Measurements from ENCODE around the gene TMEM126A.
"Not testable (repeated sequence)": the region's sequence is repeated elsewhere in the genome, so short reads cannot be mapped to it uniquely, and the experiment has no call there.

TMEM126A gene

DNA sequence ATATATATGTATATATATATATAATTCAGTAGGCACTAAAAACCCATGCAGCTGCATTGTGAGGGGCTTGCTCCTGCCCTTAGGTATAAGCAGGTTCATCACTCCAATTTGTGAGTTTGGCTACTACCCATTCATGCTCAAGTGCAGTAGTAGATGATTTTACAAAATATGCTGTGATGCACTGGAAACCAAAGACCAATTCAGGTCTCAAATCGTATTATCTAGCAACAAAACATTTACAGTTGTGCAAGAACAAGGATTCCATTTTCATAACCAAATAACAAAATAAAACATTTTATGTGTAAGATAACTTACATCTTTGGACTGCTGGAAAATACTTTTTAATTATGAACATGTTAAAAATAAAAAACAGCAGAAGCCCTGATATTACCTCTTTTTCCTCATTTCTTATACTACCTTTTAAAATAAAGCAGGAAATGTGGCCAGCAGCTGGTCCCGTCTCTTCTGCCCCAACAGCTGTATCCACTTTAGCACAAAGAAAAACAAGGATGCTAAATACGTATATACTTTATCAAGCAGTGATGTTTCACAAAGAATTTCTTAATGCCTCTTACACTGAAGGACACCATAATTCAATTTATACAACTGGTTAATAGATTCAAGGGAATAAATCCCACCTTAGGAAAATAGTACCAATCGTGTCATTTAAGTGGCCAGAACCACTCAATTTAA lies 14.4 kb downstream of the TMEM126A start:
- DNase-seq, result no peak

- DNase-seq, result peak in 1 of 6 experiments; percentile 26
Observed at GRCh38 chr11:85663080-85663752, 15.4 kb downstream of the TMEM126A start.

DNA sequence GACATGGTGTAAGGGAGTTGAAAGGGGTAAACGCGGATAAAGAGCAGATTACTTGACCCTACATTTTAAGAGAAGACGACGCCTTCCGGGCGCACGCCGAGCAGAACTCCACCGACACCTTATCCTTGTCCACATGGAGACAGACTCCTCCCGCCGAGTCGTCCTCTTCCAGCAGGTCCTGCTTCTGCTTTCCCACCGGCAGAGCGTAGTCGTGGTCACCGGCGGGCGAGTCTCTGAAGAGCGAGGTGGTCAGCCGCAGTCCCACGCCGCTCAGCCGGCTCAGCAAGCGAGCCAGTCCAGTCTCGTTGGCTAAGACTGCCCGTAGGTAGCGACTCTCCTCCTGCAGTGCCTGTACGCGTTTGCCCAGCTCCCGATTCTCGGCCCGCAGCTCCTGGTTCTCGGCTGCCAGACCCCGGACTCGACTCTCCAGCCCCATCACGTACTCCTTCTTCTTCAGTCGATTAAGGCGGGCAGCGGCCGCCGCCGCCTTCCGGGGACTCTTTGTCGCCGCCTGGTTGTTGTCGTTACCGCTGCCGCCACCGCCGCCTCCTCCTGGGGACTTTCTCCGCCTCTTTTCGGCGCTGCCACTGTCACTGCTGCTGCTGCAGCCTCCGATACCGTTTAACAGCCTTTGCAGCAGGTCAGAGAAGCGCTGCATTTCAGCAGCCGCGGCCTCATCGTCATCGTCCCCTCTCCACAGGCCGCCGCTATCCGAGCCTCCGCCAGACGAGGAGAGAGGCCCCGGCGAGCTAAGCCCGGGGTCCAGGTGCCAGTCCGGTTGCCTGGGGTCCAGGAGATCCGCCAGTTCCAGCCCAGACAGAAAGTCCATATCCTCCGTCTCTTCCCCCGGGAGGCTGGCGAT lies 16.2 kb downstream of the TMEM126A start:
- DNase-seq, result peak; percentile 82 to 90 (median 87)

DNA sequence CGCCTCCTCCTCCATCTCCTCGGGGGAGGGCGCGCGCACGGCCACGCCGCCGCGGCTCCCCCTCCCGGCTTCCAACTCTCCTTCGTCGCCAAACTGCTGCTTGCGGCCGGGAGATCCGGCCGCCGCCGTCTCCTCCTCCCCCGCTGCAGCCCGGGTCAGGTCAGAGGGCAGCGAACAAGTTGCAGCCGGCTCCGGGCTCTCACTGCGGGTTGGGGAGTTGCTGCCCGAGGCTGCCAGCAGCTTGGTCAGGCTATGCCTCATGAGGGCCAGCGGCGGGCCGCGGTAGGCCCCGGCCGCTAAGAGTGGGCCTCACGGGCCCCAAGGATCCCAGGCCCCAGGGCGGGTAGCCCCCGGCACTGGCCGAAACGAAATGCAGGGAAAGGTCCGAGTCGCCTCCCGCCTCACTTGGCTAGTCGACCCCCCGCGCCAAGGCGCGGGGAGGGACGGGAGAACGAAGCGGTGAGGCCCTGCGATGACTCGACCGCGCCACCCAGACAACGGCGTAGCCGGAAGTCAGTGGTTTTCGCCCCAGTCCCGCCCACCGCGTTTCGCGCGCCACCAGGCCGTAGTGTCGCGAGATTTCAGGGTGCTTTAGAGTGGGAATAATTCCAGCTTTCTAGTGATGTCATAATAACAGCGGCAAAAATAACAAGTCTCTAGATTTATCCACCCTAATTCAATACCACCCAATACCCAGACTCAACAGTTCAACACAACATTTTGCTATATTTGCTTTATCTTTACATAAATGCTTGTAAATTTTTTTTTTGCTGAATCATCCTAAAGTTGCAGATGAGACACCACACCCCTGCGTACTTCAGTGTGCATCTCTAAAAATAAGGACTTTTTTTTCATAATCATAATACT lies 17.1 kb downstream of the TMEM126A start, which contains the start of gene CREBZF:
Gene CREBZF (minus strand): TSS at position 515 of the 867 bp plus-strand sequence. CDS start 254 bp downstream, at position 261.
- DNase-seq, result peak; percentile 82 to 92 (median 86)

GRCh38 chr11:85665733-85666132 lies 18.0 kb downstream of the TMEM126A start:
- DNase-seq, result no peak

- no peak for DNase-seq
Observed at GRCh38 chr11:85666687-85667086, 18.9 kb downstream of the TMEM126A start.

DNA sequence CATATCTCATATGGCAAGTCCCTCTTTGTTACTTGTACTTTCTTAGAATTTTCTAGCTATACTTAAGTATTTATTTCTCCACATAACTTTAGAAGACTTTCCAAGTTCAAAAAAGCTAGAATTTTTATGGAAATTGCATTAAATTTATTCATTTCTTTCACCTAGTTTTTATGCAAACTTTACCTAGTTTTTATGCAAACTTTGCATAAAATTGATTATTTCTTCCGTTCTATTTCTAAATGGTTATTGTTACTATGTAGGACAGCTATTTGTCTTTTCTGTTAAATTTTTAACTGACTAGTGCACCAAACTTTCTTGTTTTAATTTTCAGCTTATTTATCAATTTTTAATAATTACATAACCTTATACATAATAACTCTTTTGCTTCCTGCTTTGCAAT lies 20.4 kb downstream of the TMEM126A start:
- no peak for DNase-seq

DNA sequence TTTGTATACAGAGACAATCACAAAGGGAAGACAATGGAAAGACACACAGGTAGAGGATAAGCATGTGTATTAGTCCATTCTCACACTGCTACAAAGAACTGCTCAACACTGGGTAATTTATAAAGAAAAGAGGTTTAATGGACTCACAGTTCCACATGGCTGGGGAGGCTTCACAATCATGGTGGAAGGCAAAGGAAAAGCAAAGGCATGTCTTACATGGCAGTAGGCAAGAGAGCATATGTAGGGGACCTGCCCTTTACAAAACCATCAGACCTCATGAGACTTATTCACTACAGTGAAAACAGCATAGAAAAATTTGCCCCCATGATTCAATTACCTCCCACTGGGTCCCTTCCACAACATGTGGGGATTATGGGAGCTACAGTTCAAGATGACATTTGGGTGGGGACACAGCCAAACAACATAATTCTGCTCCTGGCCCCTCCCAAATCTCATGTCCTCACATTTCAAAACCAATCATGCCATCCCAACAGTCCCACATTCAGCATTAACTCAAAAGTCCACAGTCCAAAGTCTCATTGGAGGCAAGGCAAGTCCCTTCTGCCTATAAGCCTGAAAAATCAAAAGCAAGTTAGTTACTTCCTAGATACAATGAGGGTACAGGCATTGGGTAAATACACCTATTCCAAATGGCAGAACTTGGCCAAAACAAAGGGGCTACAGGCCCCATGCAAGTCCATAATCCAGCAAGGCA lies 23.3 kb downstream of the TMEM126A start:
- DNase-seq, result not testable (repeated sequence)

DNA sequence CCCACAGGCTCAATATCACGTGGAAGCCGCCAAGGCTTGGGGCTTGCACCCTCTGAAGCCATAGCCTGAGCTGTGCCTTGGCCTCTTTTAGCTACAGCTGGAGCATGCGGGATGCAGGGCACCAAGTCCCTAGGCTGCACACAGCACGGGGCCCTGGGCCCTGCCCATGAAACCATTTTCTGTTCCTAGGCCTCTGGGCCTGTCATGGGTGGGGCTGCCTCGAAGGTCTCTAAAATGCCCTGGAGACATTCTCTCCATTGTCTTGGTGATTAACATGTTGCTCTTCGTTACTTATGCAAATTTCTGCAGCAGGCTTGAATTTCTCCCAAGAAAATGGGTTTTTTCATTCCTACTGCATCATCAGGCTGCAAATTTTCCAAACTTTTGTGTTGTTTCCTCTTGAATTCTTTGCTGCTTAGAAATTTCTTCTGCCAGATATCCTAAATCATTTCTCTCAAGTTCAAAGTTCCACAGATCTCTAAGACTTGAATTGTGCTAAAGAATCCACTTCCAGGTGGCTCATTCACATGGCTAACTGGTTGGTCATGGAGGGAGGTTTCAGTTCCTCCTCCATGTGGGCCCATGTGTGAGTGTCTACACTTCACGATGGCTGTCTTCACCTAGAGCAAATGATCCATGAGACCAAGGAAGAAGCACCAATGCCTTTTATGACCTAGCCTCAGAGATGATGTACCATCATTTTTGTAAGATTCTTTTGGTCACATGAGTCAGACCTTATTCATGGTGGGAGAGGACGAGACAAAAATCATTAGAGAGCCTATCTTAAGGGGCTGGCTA lies 24.5 kb downstream of the TMEM126A start:
- no peak for DNase-seq

DNA sequence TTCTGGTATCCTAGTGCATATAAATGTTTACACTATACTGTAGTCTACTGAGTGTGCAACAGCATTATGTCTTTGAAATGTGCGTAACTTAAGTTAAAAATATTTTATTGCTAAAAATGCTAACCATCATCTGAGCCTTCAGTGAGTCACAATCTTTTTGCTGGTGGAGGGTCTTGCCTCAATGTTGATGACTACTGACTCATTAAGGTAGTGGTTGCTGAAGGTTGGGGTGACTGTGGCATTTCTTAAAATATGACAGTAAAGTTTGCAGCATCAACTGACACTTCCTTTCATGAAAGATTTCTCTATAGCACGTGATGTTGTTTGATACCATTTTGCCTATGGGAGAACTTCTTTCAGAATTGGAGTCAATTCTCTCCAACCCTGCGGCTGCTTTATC lies 25.6 kb downstream of the TMEM126A start:
- no peak for DNase-seq

GRCh38 chr11:85679576-85679975 lies 31.8 kb downstream of the TMEM126A start:
- DNase-seq, result no peak

- no peak for DNase-seq
Observed at GRCh38 chr11:85680897-85681296, 33.1 kb downstream of the TMEM126A start.

DNA sequence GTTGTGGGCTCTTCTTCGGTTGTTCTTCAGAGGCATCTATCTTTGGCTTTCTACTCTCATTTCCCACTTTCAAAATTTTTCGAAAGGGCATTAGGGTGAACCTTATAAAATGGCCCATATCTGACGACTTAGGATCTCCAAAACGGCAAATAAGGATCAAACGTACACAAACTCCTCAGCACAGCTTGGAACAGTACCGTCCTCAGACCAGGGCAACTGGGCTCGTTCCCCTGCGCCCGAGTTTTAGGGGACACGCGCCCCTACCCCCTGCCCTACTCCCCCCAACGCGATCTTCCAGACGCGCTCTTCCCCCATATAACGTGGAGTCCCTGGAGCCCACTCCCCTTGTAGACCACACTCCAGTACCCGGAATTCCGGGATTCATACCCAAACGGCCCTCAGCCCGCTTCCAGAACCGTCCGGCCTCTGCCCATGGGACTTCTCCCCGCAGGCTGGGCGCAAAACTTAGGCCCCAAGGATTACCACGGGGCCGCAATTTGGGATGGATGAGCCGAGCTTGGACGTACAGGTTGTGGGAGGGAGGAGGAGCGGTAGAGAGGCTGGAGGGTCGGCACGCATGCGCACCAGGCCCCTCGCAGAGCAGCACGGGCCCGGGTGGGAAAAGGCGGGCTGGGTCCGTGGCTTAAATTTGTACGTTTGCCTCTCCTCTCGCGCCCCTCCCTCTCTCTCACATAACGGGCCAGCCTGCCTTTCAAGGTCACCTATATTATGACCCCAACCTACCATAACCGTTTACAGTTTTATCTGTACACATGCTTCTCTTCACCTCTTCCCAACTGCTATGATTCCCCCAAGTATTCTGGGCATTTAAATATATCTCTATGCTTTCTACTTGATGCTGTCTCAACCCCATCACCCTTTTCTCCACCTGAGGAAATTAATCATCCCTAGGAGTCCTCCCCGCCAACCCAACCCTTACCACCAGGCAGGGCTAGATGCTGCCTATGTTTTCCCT lies 34.9 kb downstream of the TMEM126A start:
- peak in 5 of 6 experiments; percentile 14 to 49 (median 30) for DNase-seq

DNA sequence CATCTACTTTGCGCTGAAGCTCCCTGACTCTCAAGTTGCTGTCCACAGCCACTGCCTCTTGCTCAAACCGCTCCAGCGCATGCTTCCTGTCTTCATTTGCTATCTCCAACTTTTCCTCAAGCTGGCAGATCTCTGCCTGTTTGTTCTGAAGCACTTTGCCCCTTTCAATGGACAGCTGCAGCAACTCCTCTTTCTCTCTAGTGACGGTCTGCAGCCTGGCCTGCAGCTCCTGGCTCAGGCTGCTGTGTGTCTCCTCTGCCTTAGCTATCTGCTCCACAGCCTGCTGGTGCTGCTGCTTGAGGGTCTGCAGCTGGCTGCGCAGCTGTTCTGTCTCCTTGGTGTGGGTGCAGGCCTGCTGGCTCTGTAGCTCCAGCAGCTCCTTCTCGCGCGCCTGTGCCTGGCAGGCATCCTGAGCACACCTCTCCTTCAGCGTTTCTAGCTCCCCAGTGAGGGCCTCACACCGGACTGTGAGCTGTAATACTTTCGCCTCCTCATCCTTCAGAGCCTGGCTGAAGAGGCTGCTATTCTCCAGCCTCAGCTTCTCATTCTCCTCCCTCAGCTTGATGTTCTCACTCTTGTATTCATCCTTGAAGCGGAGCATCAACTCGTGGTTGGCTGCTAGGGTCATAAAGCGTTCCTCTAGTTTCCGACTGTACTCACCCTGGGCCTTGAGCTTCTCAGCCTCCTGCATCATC lies 37.5 kb downstream of the TMEM126A start:
- no peak for DNase-seq

DNA sequence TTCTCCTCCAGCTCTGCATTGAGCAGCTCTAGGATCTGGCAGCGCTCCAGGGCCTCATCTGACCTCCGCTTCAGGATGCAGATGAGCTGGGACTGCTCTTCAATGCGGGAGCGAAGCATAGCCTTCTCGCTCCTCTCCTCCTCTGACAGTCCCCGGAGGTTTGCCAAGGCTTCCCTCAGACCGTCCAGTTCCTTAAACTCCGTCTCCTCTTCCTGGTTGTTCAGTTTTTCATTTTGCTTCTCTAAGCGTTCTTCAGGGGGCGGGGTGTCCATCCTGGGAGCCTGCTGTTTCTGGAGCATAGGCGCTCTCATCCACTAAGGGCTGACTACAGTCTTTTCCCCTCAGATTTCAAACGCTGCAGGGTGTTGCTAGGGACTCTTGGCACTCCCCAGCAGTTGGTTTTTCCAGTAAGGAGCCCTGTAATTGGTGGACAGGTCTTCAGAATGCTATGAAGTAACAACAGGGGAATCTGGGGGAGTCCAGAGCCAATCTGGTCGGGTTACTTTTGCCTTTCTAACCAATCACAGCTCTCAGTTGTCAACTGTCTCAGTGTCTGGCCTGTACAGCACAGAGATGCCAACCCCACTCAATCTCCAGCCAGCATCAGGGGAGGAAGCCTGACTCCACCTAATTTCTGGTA lies 38.2 kb downstream of the TMEM126A start, which contains the start of gene CCDC89:
Gene CCDC89 (minus strand): TSS at position 376 of the 640 bp plus-strand sequence. CDS start 65 bp downstream, at position 311.
- DNase-seq, result no peak

- peak in 3 of 6 experiments; percentile 28 to 60 (median 60) for DNase-seq
Observed at GRCh38 chr11:85694385-85694980, 46.7 kb downstream of the TMEM126A start.

DNA sequence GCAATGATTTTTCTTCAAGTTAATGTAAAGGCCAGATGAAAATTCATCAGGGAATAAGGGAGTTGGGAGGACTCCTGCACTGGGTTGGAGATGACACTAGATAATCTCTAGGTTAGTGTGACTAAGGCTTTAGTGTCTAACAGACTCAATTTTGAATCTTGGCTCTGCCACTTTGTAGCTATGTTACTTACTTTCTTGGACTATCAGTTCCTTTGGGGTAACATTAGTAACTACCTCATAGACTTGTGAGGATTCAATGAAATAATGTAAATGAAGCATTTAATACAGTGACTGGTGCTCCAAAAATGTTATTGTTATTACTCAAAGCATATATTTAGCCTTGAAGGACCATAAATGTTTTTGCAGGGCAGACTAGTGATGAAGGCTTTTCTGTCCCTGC lies 47.8 kb downstream of the TMEM126A start:
- DNase-seq, result no peak

DNA sequence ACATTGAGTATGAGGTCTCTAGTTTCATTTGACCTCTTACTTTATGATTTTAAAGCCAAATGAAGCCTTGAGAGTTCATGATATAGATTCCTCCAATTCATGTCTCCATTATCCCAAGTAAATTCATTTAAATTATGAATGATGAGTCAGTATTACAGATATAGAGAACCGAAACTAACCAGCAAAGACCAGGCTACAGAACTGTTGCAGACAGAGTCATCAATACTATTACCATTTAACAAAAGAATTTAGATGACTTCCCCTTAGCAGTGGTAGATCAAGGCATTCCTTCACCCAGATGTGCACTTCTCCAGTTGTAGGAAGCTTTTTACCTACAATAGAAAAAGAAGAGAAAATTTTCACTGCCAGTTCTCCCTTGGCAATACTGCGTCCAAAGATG lies 50.0 kb downstream of the TMEM126A start:
- DNase-seq, result no peak

Measured in stimulated activated naive CD4-positive, alpha-beta T cell (primary cell).